Measurements from ENCODE around the gene CD4.
"Not testable (repeated sequence)": the region's sequence is repeated elsewhere in the genome, so short reads cannot be mapped to it uniquely, and the experiment has no call there.

The CD4 gene

DNA sequence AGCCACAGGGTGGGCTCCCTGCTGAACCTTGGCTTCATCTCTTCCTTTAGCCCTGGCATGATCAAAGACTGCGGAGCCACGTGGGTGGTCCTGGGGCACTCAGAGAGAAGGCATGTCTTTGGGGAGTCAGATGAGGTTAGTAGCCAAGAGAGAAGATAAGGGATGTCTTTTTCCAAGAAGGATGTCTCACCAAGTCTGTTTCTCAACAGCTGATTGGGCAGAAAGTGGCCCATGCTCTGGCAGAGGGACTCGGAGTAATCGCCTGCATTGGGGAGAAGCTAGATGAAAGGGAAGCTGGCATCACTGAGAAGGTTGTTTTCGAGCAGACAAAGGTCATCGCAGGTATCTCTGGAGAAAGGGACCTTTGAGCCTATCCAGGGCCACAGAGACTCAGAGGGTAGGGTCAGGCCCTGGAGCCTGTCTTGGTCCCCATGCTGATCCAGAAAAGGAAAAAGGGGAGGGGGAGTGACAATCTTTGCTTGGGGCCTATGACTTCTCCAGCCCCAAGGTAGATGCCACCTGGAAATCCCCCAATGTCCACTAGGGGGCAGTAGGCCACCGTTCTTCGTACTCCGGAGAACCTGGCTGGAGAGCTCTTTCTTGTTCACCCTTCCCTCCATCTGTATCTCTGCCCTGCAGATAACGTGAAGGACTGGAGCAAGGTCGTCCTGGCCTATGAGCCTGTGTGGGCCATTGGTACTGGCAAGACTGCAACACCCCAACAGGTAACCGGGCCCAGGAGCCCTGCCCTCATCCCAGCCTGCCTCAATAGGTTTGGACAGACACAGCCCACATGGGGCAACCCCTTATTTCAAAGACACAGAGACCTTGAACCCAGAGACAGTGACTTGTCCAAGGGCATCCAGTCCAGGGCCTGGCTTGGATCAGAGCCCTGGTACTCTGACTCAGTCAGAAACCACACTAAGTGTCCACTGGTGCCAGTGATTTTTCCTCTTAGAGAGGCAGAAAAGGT lies 80.0 kb downstream of the CD4 start:
- DNase-seq (ENCODE audit: low read depth): peak; percentile 82

- not testable (repeated sequence) for DNase-seq (ENCODE audit: low read depth)
Measured at GRCh38 chr12:6870304-6870703, 81.0 kb downstream of the CD4 start.

Data from activated T-cell treated with anti-CD3 and anti-CD28 coated beads for 1 hour (primary cell).